KOPT-K1 (cell line): Measurements from ENCODE around the gene FASTK.

ENCODE experiments used
- H3K27ac ChIP-seq: fragments of 200-600 bp; sonication (generic); 2 replicates; pipeline ENCODE4 v1.5.1; 2016; ENCODE audit warnings: antibody characterized with exemption, mild to moderate bottlenecking, low read depth, low read length; ENCODE audit not compliant: poor library complexity, severe bottlenecking
- H3K36me3 ChIP-seq: fragments of 200-600 bp; sonication (generic); 2 replicates; pipeline ENCODE4 v1.5.1; 2017; ENCODE audit warnings: antibody characterized with exemption, mild to moderate bottlenecking, low read length, moderate library complexity; ENCODE audit not compliant: insufficient read depth
- H3K9me3 ChIP-seq: fragments of 200-600 bp; sonication (generic); 2 replicates; pipeline ENCODE4 v1.5.1; 2017; ENCODE audit warnings: antibody characterized with exemption, low read length, mild to moderate bottlenecking; ENCODE audit not compliant: insufficient read depth, poor library complexity, severe bottlenecking

The FASTK gene

DNA sequence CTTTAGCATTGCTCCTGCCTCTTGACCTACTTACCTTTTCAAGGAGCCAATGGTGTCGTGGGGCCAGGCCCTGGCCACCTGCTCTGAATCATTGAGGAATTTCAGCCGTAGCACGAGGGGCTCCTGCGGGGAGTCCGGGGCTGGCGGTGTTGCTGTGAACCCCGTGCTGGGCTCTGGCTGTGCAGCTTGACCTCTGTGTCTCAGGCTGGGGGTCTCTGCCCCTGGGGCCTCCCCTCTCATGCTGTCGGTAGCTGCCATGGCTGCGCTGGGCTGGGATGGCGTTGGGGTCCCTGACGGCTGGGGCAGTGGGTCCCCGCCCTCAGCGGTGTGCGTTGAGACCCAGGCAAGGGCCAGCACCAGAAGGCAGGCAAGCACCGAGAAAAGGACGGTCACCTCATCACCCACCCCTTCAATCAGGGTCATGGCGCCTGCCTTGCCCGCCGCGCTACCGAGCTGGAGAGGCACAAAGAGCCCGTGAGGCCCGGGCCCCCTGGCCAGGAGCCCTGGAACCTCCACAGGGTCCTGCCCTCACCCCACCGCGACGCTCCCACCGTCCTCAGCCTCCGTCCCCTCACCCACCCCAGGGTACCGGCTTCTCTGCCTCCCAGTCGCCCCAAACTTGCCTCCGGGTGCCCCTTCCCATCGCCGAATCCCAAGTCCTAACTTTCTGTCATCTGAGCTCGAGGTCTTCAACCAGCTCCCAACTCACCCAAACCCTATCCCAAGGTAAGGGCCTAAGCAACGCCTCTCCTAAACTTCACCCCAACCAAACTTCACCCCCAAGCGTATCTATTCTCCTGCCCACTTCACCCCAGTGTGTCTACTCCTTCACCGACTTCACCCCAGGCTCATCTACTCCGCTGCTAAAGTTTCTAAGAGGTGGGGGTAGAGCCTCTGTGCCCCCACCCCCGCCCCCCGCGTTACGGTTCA lies 1.8 kb upstream of the FASTK start:
- Histone ChIP-seq H3K36me3 (peaks cover 18% of the 10 kb centered on the region; the same call in 1 of the 2 replicates), H3K27ac (peak overlapping the region; percentile 71), H3K9me3 (no peaks in the 10 kb centered on the region)

DNA sequence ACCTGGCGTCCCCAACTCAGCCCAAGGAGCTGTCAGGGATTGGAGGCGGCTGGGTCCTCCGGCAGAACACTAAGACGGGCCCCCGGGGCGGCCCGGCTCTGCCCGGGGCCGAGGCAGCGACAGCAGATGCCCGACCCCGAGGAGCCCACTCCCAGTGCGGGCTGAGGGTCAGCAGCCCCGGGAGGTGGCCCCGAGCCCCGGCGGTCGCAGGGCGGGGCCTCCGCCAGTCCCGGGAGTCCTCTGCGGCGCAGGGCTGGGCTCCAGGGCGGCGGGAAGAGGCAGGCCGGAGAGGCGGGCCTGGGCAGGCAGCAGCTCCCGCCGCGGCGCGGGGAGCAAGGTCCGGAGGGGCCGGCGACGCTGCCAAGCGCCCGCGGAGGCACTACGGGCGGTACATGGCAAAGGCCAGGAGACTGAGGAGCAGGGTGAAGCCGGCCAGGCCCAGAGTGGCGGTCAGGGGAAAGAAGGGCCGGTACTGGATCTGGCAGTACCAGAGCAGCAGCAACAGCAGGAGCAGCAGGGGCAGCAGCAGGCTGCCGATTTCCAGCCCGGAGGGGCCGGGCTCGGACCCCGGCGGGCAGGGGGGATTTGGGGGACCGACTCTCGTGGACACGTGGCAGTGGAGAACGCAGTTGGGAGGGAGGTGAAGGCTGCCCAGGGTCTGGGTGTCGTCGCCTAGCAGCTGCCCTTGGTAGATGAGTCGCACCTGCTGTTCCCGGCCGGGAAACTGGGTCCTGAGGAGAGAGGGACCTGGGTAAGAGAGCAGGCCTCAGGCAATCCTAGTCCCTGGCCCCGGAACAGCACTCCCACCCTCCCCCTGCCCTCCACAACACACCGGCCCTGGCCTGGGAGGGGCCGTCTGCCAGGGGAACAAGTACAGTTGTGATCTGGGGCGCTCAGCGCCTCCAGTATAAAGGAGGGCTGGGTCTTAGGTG lies 827 bp upstream of the FASTK start:
- no peaks in the 10 kb centered on the region for H3K9me3 ChIP-seq
- H3K36me3 ChIP-seq = peaks cover 28% of the 10 kb centered on the region
- H3K27ac ChIP-seq = peak overlapping the region; percentile 82

- H3K9me3 ChIP-seq = no peaks in the 10 kb centered on the region
- H3K27ac ChIP-seq = peak overlapping the region; percentile 82
- peaks cover 41% of the 10 kb centered on the region for H3K36me3 ChIP-seq
These were observed 515 bp downstream of the FASTK start for GRCh38 chr7:151080067-151080521.

DNA sequence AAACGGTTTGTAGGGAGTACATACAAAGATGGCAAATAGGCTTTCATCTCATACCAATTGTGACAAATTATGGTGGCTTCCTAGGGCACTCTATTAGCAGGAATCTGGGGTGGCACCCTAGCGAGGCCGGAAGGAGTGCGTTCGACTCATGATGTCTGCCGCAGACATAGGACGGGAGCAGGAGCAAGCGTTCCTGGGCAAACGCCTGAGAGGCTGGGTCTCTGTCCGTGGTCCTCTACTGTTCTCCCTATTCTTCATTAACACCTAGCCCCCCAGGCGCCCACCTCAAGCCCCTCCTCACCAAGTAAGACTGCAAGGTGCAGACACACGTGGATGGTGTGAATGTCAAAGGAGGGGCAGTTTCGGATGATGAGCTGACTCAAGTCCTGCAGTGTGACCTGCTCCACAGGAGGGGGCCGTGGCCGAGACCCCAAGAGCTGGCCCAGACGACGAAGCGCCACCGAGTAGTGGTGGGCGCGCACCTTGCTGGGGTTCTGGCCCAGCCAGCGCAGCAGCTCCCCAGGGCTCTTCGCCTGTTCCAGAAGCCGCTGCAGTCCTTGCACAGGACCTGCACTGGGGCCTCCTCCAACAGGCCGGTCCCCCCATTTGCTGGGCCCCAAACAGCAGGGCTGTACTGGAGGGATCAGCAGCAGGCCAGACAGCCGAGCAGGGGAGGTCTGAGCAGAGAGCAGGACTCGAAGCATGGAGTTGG lies 1.3 kb downstream of the FASTK start:
- Histone ChIP-seq H3K9me3 (no peaks in the 10 kb centered on the region), H3K27ac (peak overlapping the region; percentile 82), H3K36me3 (peaks cover 48% of the 10 kb centered on the region)

GRCh38 chr7:151078233-151079040 lies 2.2 kb downstream of the FASTK start:
- Histone ChIP-seq H3K36me3 (peaks cover 58% of the 10 kb centered on the region), H3K27ac (no peak overlapping the region), H3K9me3 (no peaks in the 10 kb centered on the region)

GRCh38 chr7:151077705-151078232 lies 2.8 kb downstream of the FASTK start:
- H3K27ac ChIP-seq = no peak overlapping the region
- H3K36me3 ChIP-seq = peaks cover 58% of the 10 kb centered on the region
- H3K9me3 ChIP-seq = no peaks in the 10 kb centered on the region

- peaks cover 65% of the 10 kb centered on the region for H3K36me3 ChIP-seq
- no peaks in the 10 kb centered on the region for H3K9me3 ChIP-seq
- H3K27ac ChIP-seq = no peak overlapping the region
These were observed 3.5 kb downstream of the FASTK start for GRCh38 chr7:151076863-151077704.

- H3K36me3 ChIP-seq = peaks cover 76% of the 10 kb centered on the region
- H3K9me3 ChIP-seq = no peaks in the 10 kb centered on the region
- H3K27ac ChIP-seq = no peak overlapping the region
These were observed 4.6 kb downstream of the FASTK start for GRCh38 chr7:151075978-151076426.

DNA sequence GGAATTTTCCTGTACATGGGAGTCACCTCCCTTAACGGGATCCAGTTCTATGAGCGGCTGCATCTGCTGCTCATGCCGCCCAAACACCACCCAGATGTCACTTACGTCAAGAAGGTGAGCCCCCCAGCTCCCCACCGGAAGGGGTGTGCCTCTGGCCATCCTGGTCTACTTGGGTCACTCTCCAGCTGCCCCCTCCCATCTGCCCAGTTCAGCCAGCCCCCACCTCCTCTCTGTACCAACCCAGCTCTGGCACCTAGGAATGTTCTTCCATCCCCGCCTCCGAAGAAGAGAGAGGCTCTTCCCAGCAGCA lies 5.0 kb downstream of the FASTK start:
- H3K9me3 ChIP-seq = no peaks in the 10 kb centered on the region
- H3K36me3 ChIP-seq = peaks cover 80% of the 10 kb centered on the region
- H3K27ac ChIP-seq = no peak overlapping the region

DNA sequence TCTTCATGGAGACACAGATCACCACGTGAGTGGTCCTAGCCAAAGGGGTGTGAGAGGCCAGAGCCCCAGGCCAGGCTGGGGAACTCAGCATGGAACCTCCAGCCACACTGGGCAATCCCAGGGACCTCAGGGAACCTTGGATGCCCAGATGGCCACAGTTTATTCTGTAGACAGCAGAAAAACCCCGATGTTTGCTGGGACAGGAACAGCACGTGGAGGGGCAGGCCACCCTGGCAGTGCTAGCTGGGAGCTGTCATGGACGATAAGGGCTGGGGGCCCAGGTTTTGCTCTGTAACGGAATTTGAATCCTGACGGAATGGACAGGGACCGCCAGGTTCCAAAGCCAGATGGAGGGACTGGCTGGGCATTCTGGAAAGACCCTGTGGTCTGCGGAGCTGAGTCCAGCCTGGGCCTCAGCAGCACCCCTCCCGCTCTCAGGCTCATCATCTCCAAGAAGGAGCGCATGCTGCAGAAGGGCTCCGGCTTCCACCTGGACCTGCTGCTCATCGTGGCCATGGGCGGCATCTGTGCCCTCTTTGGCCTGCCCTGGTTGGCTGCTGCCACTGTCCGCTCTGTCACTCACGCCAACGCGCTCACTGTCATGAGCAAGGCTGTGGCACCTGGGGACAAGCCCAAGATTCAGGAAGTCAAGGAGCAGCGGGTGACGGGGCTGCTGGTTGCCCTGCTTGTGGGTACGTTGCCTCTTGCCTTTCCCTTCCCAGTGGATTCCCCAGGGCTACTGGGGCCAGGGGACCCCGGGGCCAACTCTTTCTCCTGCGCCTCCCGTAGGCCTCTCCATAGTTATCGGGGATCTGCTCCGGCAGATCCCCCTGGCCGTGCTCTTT lies 5.6 kb downstream of the FASTK start:
- H3K36me3 ChIP-seq = peaks cover 86% of the 10 kb centered on the region
- no peak overlapping the region for H3K27ac ChIP-seq
- H3K9me3 ChIP-seq = no peaks in the 10 kb centered on the region

DNA sequence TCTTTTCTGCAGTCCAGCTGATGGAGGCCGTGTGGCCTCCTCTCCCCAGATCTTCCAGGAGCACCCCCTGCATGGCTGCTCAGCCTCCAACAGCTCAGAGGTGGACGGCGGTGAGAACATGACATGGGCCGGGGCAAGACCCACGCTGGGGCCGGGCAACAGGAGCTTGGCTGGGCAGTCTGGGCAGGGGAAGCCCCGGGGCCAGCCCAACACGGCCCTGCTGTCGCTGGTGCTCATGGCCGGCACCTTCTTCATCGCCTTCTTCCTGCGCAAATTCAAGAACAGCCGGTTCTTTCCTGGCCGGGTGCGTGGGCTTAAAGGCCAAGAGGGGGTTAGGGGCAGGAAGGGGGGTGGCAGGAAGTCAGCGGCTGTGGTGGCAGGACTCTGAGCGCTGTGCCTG lies 6.6 kb downstream of the FASTK start:
- H3K27ac ChIP-seq = no peak overlapping the region
- H3K9me3 ChIP-seq = no peaks in the 10 kb centered on the region
- H3K36me3 ChIP-seq = peaks cover 92% of the 10 kb centered on the region

DNA sequence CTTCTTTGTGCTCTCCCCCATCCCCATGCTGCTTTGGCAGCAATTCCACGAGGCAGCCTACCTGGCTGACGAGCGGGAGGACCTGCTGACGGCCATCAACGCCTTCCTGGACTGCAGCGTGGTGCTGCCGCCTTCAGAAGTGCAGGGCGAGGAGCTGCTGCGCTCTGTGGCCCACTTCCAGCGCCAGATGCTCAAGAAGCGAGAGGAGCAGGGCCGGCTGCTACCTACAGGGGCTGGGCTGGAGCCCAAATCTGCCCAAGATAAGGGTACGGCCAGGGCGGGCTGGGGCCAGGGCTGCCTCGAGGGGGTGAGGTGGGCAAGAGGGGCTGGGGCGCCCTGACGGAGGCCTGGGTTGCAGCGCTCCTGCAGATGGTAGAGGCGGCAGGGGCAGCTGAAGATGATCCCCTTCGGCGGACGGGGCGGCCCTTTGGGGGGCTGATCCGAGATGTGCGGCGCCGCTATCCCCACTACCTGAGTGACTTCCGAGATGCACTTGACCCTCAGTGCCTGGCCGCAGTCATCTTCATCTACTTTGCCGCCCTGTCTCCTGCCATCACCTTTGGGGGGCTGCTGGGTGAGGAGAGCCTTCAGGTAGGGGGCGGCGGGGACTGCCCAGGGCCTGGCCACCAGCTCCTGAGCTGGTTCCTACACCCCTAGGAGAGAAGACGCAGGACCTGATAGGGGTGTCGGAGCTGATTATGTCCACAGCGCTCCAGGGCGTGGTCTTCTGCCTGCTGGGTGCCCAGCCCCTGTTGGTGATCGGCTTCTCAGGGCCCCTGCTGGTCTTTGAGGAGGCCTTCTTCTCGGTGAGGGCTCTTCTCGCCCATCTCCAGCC lies 9.4 kb downstream of the FASTK start:
- H3K36me3 ChIP-seq = peaks cover 94% of the 10 kb centered on the region
- no peaks in the 10 kb centered on the region for H3K9me3 ChIP-seq
- no peak overlapping the region for H3K27ac ChIP-seq
